IMR-90 (cell line): ENCODE data around the gene TADA1.

ENCODE experiments used
- CTCF ChIP-seq: conservative IDR thresholded peaks from 2 replicates; pipeline ENCODE4 v1.5.1; 2012; ENCODE audit warnings: mild to moderate bottlenecking, low read depth, low read length, improper control_type of control experiment
- ELK1 ChIP-seq: fragments of 150-350 bp; IDR thresholded peaks from 2 replicates; pipeline ENCODE4 v1.6.1; 2016; ENCODE audit warnings: low read depth, mild to moderate bottlenecking, low read length, moderate library complexity, borderline replicate concordance
- MAFK ChIP-seq: IDR thresholded peaks from 2 replicates; pipeline ENCODE4 v1.6.1; 2012; ENCODE audit warnings: low read depth, low read length, improper control_type of control experiment
- MXI1 ChIP-seq: IDR thresholded peaks from 2 replicates; pipeline ENCODE4 v1.6.1; 2012; ENCODE audit warnings: low read depth, mild to moderate bottlenecking, low read length, moderate library complexity, borderline replicate concordance
- POLR2A ChIP-seq: IDR thresholded peaks from 2 replicates; pipeline ENCODE4 v1.6.1; 2012; ENCODE audit warnings: mild to moderate bottlenecking, low read depth, low read length
- RAD21 ChIP-seq: IDR thresholded peaks from 2 replicates; pipeline ENCODE4 v1.6.1; 2012; ENCODE audit warnings: low read length, improper control_type of control experiment
- RFX5 ChIP-seq: IDR thresholded peaks from 2 replicates; pipeline ENCODE4 v1.8.0; 2012; ENCODE audit warnings: low read depth, mild to moderate bottlenecking, low read length, moderate library complexity
- SMC3 ChIP-seq: fragments of 150-350 bp; IDR thresholded peaks from 2 replicates; pipeline ENCODE4 v1.6.1; 2016; ENCODE audit warnings: low read depth, mild to moderate bottlenecking, antibody characterized with exemption, low read length, moderate library complexity
- USF2 ChIP-seq: fragments of 150-350 bp; IDR thresholded peaks from 2 replicates; pipeline ENCODE4 v1.6.1; 2017; ENCODE audit warnings: mild to moderate bottlenecking, antibody characterized with exemption, low read length, low read depth

- TF ChIP-seq CTCF = no peak
- no peak for TF ChIP-seq POLR2A
- no peak for TF ChIP-seq USF2
- TF ChIP-seq RAD21 = no peak
- TF ChIP-seq MXI1 = no peak
- no peak for TF ChIP-seq SMC3
- no peak for TF ChIP-seq RFX5
- no peak for TF ChIP-seq MAFK
- TF ChIP-seq ELK1 = no peak
Observed at GRCh38 chr1:166848193-166848592, 27.9 kb downstream of the TADA1 start.
